Gastrocnemius medialis (tissue), 4 donors: ENCODE data around the gene NUP153. TPM values are rescaled to one million over a fixed set of nuclear protein-coding genes. Genes with fewer than 3 reads are reported as not detected.

Experiments used
- ATAC-seq, 2 donors: fragments of 150-250 bp; one replicate each; pipeline ENCODE4 v1.9.1; 2016
- DNase-seq, 2 donors: peaks; one replicate each; pipeline ENCODE4 v3.0.0-alpha.2; 2019
- H3K27ac ChIP-seq, 4 donors: fragments of 200-600 bp; sonication (generic); 1 replicate in 1 of 4; 2 replicates in 3 of 4; pipeline ENCODE4 v1.5.1; 2016 to 2018; ENCODE audit warnings: mild to moderate bottlenecking in 2 of 4, moderate library complexity in 1 of 4
- H3K27me3 ChIP-seq, 3 donors: fragments of 200-600 bp; sonication (generic) in 2 of 3; 1 replicate in 1 of 3; 2 replicates in 2 of 3; pipeline versions ENCODE4 v1.5.1 to v1.6.0; 2016 to 2019; ENCODE audit warnings: mild to moderate bottlenecking in 1 of 3, moderate library complexity in 1 of 3
- H3K36me3 ChIP-seq, 2 donors: fragments of 200-600 bp; sonication (generic) in 1 of 2; one replicate each; pipeline ENCODE4 v1.5.1; 2017 to 2018
- H3K4me1 ChIP-seq, 2 donors: fragments of 200-600 bp; sonication (generic) in 1 of 2; one replicate each; pipeline ENCODE4 v1.5.1; 2016 to 2017; ENCODE audit warnings: mild to moderate bottlenecking in 2 of 2
- H3K4me3 ChIP-seq, 4 donors: fragments of 200-600 bp; sonication (generic) in 3 of 4; 1 replicate in 1 of 4; 2 replicates in 3 of 4; pipeline ENCODE4 v1.5.1; 2016 to 2019; ENCODE audit warnings: mild to moderate bottlenecking in 2 of 4
- H3K9me3 ChIP-seq, 3 donors: fragments of 200-600 bp; sonication (generic) in 2 of 3; 1 replicate in 1 of 3; 2 replicates in 2 of 3; pipeline ENCODE4 v1.5.1; 2016 to 2019
- CTCF ChIP-seq, 5 experiments: fragments of 450-650 bp in 3 of 5; fragments of 200-600 bp in 2 of 5; sonication (generic) in 2 of 5; IDR thresholded peaks in 4 of 5; conservative IDR thresholded peaks in 1 of 5; 1 replicate in 4 of 5; 2 replicates in 1 of 5; pipeline ENCODE4 v1.5.1; 2016 to 2019; ENCODE audit warnings: antibody characterized with exemption in 5 of 5, mild to moderate bottlenecking in 3 of 5, moderate library complexity in 3 of 5
- POLR2A ChIP-seq, 2 donors: fragments of 450-650 bp; IDR thresholded peaks; one replicate each; pipeline ENCODE4 v1.6.1; 2017; ENCODE audit warnings: antibody characterized with exemption in 2 of 2, mild to moderate bottlenecking in 2 of 2, moderate library complexity in 2 of 2
- in situ Hi-C, 4 donors: fragments of 200-750 bp; cut with MboI; loops; one replicate each; pipeline versions ENCODE4 v1.15.0 to v1.8.0; 2017; ENCODE audit warnings: low sequenced_read_pairs in 4 of 4
- intact Hi-C: fragments of 100-400 bp; cut with DNase I; formaldehyde crosslinking; loops from one replicate; pipeline ENCODE4 v1.15.1; 2023; ENCODE audit warnings: low total_unique reads
- total RNA-seq, 4 donors: library from RNA; depleted of rRNA; stranded (reverse); fragments of >200 nt; gene quantifications; one replicate each; pipeline versions ENCODE4 v1.1.0 to v1.2.3, GENCODE V29; 2016

Gene NUP153
- total RNA-seq, 4 donors from 2014 or later: 29.7 to 44.2 (median 37.9) TPM

- no peaks in the 10 kb centered on the region for H3K27me3 ChIP-seq
- no peak overlapping the region for H3K4me3 ChIP-seq
- H3K4me1 ChIP-seq: peaks cover 6 to 9% of the 10 kb centered on the region in 2 donors
- ATAC-seq (no peak), DNase-seq (no peak)
- no peaks in the 10 kb centered on the region for H3K9me3 ChIP-seq
- in situ Hi-C loops (no loop called here), intact Hi-C loops (no loop called here)
- peaks cover 0 to 60% of the 10 kb centered on the region in 2 donors for H3K36me3 ChIP-seq
- no peak for TF ChIP-seq CTCF (IDR thresholded peaks at IDR 0.05 in 4 of 5, conservative IDR thresholded peaks at IDR 0.05 in 1 of 5)
- TF ChIP-seq POLR2A (IDR thresholded peaks at IDR 0.05): no peak
- H3K27ac ChIP-seq: peak overlapping the region in 2 of 4 donors; percentile 7 to 8
Observed at GRCh38 chr6:17638212-17638715, 68.5 kb downstream of the NUP153 start.

GRCh38 chr6:17635568-17635967 is 71.2 kb downstream of the NUP153 start:
- Histone ChIP-seq H3K27me3 (no peaks in the 10 kb centered on the region), H3K36me3 (peaks cover 0 to 64% of the 10 kb centered on the region in 2 donors), H3K27ac (no peak overlapping the region), H3K9me3 (no peaks in the 10 kb centered on the region), H3K4me3 (no peak overlapping the region), H3K4me1 (peaks cover 6 to 9% of the 10 kb centered on the region in 2 donors)
- TF ChIP-seq CTCF (IDR thresholded peaks at IDR 0.05 in 4 of 5, conservative IDR thresholded peaks at IDR 0.05 in 1 of 5) (no peak), POLR2A (IDR thresholded peaks at IDR 0.05) (no peak)
- in situ Hi-C loops: no loop called here
- intact Hi-C loops: no loop called here
- ATAC-seq (no peak), DNase-seq (no peak)

GRCh38 chr6:17633465-17634188 is 73.1 kb downstream of the NUP153 start:
- no peaks in the 10 kb centered on the region for H3K27me3 ChIP-seq
- TF ChIP-seq POLR2A (IDR thresholded peaks at IDR 0.05) (no peak), CTCF (IDR thresholded peaks at IDR 0.05 in 4 of 5, conservative IDR thresholded peaks at IDR 0.05 in 1 of 5) (no peak)
- H3K36me3 ChIP-seq: peaks cover 0 to 59% of the 10 kb centered on the region in 2 donors
- H3K27ac ChIP-seq: no peak overlapping the region
- no peak for DNase-seq
- H3K4me3 ChIP-seq: no peak overlapping the region
- intact Hi-C loops (no loop called here), in situ Hi-C loops (no loop called here)
- H3K9me3 ChIP-seq: no peaks in the 10 kb centered on the region
- ATAC-seq: no peak
- peaks cover 6 to 10% of the 10 kb centered on the region in 2 donors for H3K4me1 ChIP-seq

- no peak for TF ChIP-seq CTCF (IDR thresholded peaks at IDR 0.05 in 4 of 5, conservative IDR thresholded peaks at IDR 0.05 in 1 of 5)
- no peak for TF ChIP-seq POLR2A (IDR thresholded peaks at IDR 0.05)
- ATAC-seq (no peak), DNase-seq (no peak)
- peaks cover 0 to 59% of the 10 kb centered on the region in 2 donors for H3K36me3 ChIP-seq
- in situ Hi-C loops (no loop called here), intact Hi-C loops (no loop called here)
- no peak overlapping the region for H3K4me3 ChIP-seq
- no peaks in the 10 kb centered on the region for H3K9me3 ChIP-seq
- no peaks in the 10 kb centered on the region for H3K27me3 ChIP-seq
- H3K4me1 ChIP-seq: peaks cover 2 to 11% of the 10 kb centered on the region in 2 donors
- H3K27ac ChIP-seq: no peak overlapping the region
Observed at GRCh38 chr6:17632934-17633333, 73.8 kb downstream of the NUP153 start.
